GM12873 (cell line): ENCODE results near the gene ATP7A.

Source experiments
- CTCF ChIP-seq: IDR thresholded peaks from 2 replicates; pipeline ENCODE4 v1.5.1; 2012; ENCODE audit warnings: low read depth, mild to moderate bottlenecking, moderate library complexity, low read length, control low read depth; ENCODE audit not compliant: insufficient read depth; ENCODE audit errors: missing control alignments

Gene ATP7A

GRCh38 chrX:77936299-77936698, 25.8 kb downstream of the ATP7A start:
- no peak for TF ChIP-seq CTCF

GRCh38 chrX:77937291-77937690, 26.8 kb downstream of the ATP7A start:
- no peak for TF ChIP-seq CTCF

- no peak for TF ChIP-seq CTCF
Measured at GRCh38 chrX:77938083-77938680, 27.7 kb downstream of the ATP7A start.

DNA sequence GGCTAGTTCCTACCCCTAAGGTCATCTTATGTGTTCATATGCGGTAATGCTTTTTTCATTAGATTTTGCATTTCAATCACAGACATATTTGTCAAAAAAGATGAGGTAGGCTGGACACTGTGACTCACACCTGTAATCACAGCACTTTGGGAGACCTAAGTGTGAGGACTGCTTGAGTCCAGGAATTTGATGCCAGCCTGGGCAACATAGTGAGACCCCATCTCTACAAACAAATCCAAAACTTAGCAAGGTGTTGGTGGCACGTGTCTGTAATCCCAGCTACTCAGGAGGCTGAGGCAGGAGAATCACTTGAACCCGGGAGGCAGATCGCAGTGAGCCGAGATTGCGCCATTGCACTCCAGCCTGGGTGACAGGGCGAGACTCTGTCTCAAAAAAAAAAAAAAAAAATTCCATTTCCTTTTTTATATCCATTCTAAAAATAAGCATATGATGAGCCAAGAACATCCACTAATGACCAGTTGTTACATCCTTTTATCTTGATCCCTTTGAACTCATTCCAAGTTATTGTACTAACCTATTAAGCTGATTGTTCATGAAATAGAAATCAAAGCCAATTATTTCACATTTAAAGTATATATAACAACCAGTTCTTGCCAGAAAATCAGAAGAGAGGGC, 35.5 kb downstream of the ATP7A start:
- no peak for TF ChIP-seq CTCF

- no peak for TF ChIP-seq CTCF
Measured at GRCh38 chrX:77946571-77946970, 36.1 kb downstream of the ATP7A start.

GRCh38 chrX:77949840-77950239, 39.3 kb downstream of the ATP7A start:
- TF ChIP-seq CTCF: no peak

GRCh38 chrX:77952173-77952572, 41.7 kb downstream of the ATP7A start:
- TF ChIP-seq CTCF: no peak
